Sigmoid colon (tissue), 7 donors: ENCODE measurements around the gene NBAS. TPM values are rescaled to one million over a fixed set of nuclear protein-coding genes. Genes with fewer than 3 reads are reported as not detected.

Experiments used
- DNase-seq: peaks from one replicate; pipeline ENCODE4 v3.0.0-alpha.2; 2019
- H3K27ac ChIP-seq, 4 donors: fragments of 200-600 bp; sonication (generic); one replicate each; pipeline ENCODE4 v1.5.1; 2016 to 2019; ENCODE audit warnings: mild to moderate bottlenecking in 1 of 4
- H3K27me3 ChIP-seq, 3 donors: fragments of 200-600 bp; sonication (generic); one replicate each; pipeline ENCODE4 v1.5.1; 2019; ENCODE audit warnings: mild to moderate bottlenecking in 1 of 3
- H3K36me3 ChIP-seq, 4 donors: fragments of 200-600 bp; sonication (generic); one replicate each; pipeline ENCODE4 v1.5.1; 2016 to 2019
- H3K4me1 ChIP-seq, 4 donors: fragments of 200-600 bp; sonication (generic); one replicate each; pipeline ENCODE4 v1.5.1; 2017 to 2019
- H3K4me3 ChIP-seq, 4 donors: fragments of 200-600 bp; sonication (generic); one replicate each; pipeline ENCODE4 v1.5.1; 2017 to 2019; ENCODE audit warnings: mild to moderate bottlenecking in 2 of 4, moderate library complexity in 1 of 4
- H3K9me3 ChIP-seq, 4 donors: fragments of 200-600 bp in 3 of 4; sonication (generic) in 3 of 4; one replicate each; pipeline versions ENCODE4 v1.5.1 to v1.6.1; 2013 to 2019
- CTCF ChIP-seq, 4 experiments: fragments of 450-650 bp in 3 of 4; fragments of 200-600 bp in 1 of 4; IDR thresholded peaks; one replicate each; pipeline ENCODE4 v1.5.1; 2016 to 2019; ENCODE audit warnings: antibody characterized with exemption in 4 of 4, mild to moderate bottlenecking in 3 of 4, moderate library complexity in 2 of 4
- EP300 ChIP-seq, 4 donors: sonication (generic); formaldehyde crosslinking; IDR thresholded peaks; one replicate each; pipeline ENCODE4 v1.6.1; 2017; ENCODE audit warnings: antibody characterized with exemption in 4 of 4
- POLR2A ChIP-seq, 2 donors: fragments of 450-650 bp; IDR thresholded peaks; one replicate each; pipeline ENCODE4 v1.6.1; 2016; ENCODE audit warnings: antibody characterized with exemption in 2 of 2, mild to moderate bottlenecking in 2 of 2, moderate library complexity in 2 of 2
- POLR2AphosphoS5 ChIP-seq, 4 donors: sonication (generic); formaldehyde crosslinking; IDR thresholded peaks; one replicate each; pipeline ENCODE4 v1.6.1; 2017; ENCODE audit warnings: antibody characterized with exemption in 4 of 4
- WGBS, 2 donors: extraction: QIAGEN DNeasy Blood & Tissue Kit; methylation state at CpG; one replicate each; pipeline ENCODE4 v1.1.7; 2013; 5-methylcytosine and 5-hydroxymethylcytosine counted together
- intact Hi-C: fragments of 100-400 bp; cut with DNase I; formaldehyde crosslinking; loops from one replicate; pipeline ENCODE4 v1.15.1; 2023
- polyA plus RNA-seq, 3 donors: library from polyadenylated mRNA; stranded (reverse); fragments of 200-250 nt; gene quantifications; one replicate each; pipeline ENCODE4 v1.2.3, GENCODE V29; 2013
- total RNA-seq, 4 donors: library from RNA; depleted of rRNA; stranded (reverse); fragments of >200 nt; gene quantifications; one replicate each; pipeline ENCODE4 v1.1.0, GENCODE V29; 2016
- donor health status: healthy with polysubstance abuse.
- donor health status: Bipolar disorder and iron deficiency.
- donor health status: healthy.

NBAS gene
- total and polyA plus RNA-seq, 7 donors, result 3.9 to 53.2 (median 41.9) TPM

GRCh38 chr2:15293262-15293937 lies 267.7 kb downstream of the NBAS start:
- Histone ChIP-seq H3K36me3 (peaks cover 0 to 40% (median 4%) of the 10 kb centered on the region in 4 donors), H3K9me3 (no peaks in the 10 kb centered on the region), H3K4me1 (no peaks in the 10 kb centered on the region), H3K27ac (no peak overlapping the region), H3K27me3 (no peaks in the 10 kb centered on the region), H3K4me3 (no peak overlapping the region)
- 95 to 96% methylated on average over 3 of the region's 3 CpGs for WGBS, 2 donors
- intact Hi-C loops, result no loop called here
- no peak for TF ChIP-seq POLR2A (IDR thresholded peaks at IDR 0.05)
- TF ChIP-seq POLR2AphosphoS5 (IDR thresholded peaks at IDR 0.05), result no peak
- no peak for TF ChIP-seq EP300 (IDR thresholded peaks at IDR 0.05)
- no peak for TF ChIP-seq CTCF (IDR thresholded peaks at IDR 0.05)
- no peak for DNase-seq

- no peaks in the 10 kb centered on the region for H3K9me3 ChIP-seq
- no peaks in the 10 kb centered on the region for H3K27me3 ChIP-seq
- peaks cover 0 to 60% (median 3%) of the 10 kb centered on the region in 4 donors for H3K36me3 ChIP-seq
- H3K4me1 ChIP-seq, result no peaks in the 10 kb centered on the region
- no peak for DNase-seq
- intact Hi-C loops, result no loop called here
- no peak overlapping the region for H3K4me3 ChIP-seq
- no peak overlapping the region for H3K27ac ChIP-seq
- WGBS, 2 donors, result 97% methylated on average over 26 of the region's 26 CpGs
- TF ChIP-seq EP300 (IDR thresholded peaks at IDR 0.05) (no peak), CTCF (IDR thresholded peaks at IDR 0.05) (no peak), POLR2A (IDR thresholded peaks at IDR 0.05) (no peak), POLR2AphosphoS5 (IDR thresholded peaks at IDR 0.05) (no peak)
These were observed 273.5 kb downstream of the NBAS start for GRCh38 chr2:15287447-15288184.

- H3K4me3 ChIP-seq, result no peak overlapping the region
- no peaks in the 10 kb centered on the region for H3K27me3 ChIP-seq
- H3K4me1 ChIP-seq, result no peaks in the 10 kb centered on the region
- DNase-seq, result no peak
- H3K27ac ChIP-seq, result no peak overlapping the region
- intact Hi-C loops, result no loop called here
- no peaks in the 10 kb centered on the region for H3K9me3 ChIP-seq
- TF ChIP-seq POLR2AphosphoS5 (IDR thresholded peaks at IDR 0.05) (no peak), CTCF (IDR thresholded peaks at IDR 0.05) (no peak), POLR2A (IDR thresholded peaks at IDR 0.05) (no peak), EP300 (IDR thresholded peaks at IDR 0.05) (no peak)
- H3K36me3 ChIP-seq, result peaks cover 0 to 45% (median 0%) of the 10 kb centered on the region in 4 donors
- WGBS, 2 donors, result 94% methylated on average over 1 of the region's 1 CpG
These were observed 276.5 kb downstream of the NBAS start for GRCh38 chr2:15284614-15285013.

GRCh38 chr2:15281681-15282080 lies 279.5 kb downstream of the NBAS start:
- no peak for DNase-seq
- WGBS, 2 donors, result 70 to 89% methylated on average over 2 of the region's 2 CpGs
- Histone ChIP-seq H3K4me3 (no peak overlapping the region), H3K36me3 (peaks cover 0 to 38% (median 0%) of the 10 kb centered on the region in 4 donors), H3K9me3 (no peaks in the 10 kb centered on the region), H3K27me3 (no peaks in the 10 kb centered on the region), H3K4me1 (no peaks in the 10 kb centered on the region), H3K27ac (no peak overlapping the region)
- intact Hi-C loops, result no loop called here
- no peak for TF ChIP-seq POLR2A (IDR thresholded peaks at IDR 0.05)
- TF ChIP-seq EP300 (IDR thresholded peaks at IDR 0.05), result no peak
- no peak for TF ChIP-seq CTCF (IDR thresholded peaks at IDR 0.05)
- no peak for TF ChIP-seq POLR2AphosphoS5 (IDR thresholded peaks at IDR 0.05)
